Left renal pelvis (tissue), 4 donors: Measurements from ENCODE around the gene DUSP11. TPM values are rescaled to one million over a fixed set of nuclear protein-coding genes. Genes with fewer than 3 reads are reported as not detected.
"Not testable (repeated sequence)": the region's sequence is repeated elsewhere in the genome, so short reads cannot be mapped to it uniquely, and the experiment has no call there.

Experiments used
- DNase-seq, 4 donors: peaks; one replicate each; pipeline ENCODE4 v3.0.0-alpha.2; 2013; ENCODE audit warnings: low read depth in 4 of 4, low spot score in 3 of 4
- polyA plus RNA-seq, 4 donors: library from polyadenylated mRNA; unstranded; fragments of 120-200 nt; gene quantifications; one replicate each; pipeline ENCODE4 v1.2.1, GENCODE V29; 2013; ENCODE audit not compliant: insufficient read length in 4 of 4

DUSP11 gene
- polyA plus RNA-seq, result 10 to 100 TPM; 30.2 to 39.0 (median 36.6) TPM

DNA sequence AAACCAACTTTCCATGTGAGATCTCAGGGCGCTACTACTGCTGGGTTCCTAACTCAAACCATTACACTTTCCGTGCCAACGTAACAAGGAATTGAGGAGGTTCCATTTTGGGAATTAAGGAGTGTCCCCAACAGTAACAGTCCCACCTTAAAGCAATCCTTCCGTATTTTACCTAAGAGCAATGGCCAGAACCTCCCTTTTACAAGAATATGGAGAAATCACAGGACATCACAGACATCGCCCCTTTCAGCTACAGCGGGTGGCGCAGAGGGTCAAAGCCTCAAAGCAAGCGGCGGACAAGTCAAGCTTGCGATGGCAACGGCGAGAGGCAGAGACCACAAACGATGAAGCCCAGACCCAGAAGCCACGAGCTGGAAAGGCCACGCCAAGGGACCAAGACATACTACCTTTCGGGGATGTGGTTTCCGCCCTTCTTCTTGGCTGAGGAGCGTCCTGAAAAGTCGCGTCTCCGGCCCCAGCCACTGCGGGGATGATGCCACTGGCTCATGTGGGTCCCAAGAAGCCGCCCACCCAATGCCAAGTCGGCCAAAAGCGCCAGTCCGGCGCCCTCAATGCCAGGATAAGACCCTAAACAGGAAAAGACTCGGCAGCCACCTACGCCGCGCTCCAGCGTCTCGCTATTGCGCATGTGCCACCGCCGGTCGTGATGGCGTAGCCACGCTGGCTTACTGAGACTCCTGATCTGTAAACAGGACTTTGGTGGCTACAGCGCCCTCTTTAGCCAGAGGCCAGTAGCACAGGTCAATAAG is at the start of gene DUSP11:
Gene DUSP11 (minus strand): TSS at position 637 of the 770 bp plus-strand sequence. CDS start 129 bp downstream, at position 508.
- DNase-seq, result peak; percentile 79 to 88 (median 87)

DNA sequence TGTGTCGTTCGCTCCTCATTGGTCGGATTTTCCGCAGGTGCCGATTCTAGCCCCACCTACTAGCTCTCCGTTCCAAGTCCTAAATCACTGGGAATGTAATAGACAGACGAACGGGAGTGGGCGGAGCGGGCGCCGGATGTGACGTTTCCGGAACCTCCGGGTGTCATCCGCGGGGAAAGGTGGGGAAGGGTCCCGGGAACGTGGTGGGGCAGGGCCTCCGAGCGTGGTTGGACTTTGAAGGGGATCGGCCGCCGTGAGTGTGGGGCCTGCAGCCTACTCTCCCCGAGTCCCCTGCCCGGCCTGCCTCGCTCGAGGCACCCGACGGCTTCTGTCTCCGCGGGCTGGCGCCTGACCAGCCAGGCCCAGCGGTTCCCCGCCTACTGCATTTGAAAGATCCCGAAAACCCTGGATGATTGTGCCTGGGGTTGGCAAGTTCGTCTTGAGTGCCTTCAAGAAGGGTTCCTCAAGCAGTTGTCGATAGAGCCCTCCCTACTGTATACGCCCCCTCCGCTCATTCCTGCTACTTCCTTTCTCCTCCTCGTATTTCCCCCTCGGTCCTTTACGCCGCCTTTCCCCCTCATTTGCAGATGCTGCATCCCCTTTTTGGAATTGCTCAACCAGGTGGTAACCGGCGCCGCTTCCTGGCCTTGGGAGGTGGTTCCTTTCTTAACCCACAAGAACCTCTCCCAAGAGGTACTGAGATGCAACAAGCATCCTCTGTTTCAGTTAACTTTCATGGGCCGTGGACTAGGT is 49.1 kb upstream of the DUSP11 start, which contains the start of gene STAMBP:
Gene STAMBP (plus strand): TSS at position 144 of the 753 bp plus-strand sequence. CDS start 1,896 bp downstream, outside the sequence.
- DNase-seq, result peak; percentile 91 to 97 (median 94)

DNA sequence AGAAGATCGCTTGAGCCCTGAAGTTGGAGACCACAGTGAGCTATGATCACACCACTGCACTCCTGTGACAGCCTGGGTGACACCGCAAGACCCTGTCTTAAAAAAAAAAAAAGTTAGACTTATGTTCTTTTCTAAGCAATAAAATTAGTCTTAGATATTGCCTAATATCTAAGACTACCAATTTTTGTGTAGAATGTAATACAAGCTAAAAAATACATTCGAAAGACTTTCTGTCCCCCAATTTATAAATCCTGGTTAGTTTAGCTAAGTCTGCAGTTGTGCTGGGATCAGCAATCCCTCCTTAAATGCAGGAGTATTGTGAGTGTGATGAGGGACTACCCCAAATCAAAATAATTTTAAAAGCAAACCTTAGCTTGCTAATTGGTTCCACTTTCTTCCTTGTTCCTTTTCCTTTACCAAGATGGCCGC is 48.5 kb upstream of the DUSP11 start:
- no peak for DNase-seq

DNA sequence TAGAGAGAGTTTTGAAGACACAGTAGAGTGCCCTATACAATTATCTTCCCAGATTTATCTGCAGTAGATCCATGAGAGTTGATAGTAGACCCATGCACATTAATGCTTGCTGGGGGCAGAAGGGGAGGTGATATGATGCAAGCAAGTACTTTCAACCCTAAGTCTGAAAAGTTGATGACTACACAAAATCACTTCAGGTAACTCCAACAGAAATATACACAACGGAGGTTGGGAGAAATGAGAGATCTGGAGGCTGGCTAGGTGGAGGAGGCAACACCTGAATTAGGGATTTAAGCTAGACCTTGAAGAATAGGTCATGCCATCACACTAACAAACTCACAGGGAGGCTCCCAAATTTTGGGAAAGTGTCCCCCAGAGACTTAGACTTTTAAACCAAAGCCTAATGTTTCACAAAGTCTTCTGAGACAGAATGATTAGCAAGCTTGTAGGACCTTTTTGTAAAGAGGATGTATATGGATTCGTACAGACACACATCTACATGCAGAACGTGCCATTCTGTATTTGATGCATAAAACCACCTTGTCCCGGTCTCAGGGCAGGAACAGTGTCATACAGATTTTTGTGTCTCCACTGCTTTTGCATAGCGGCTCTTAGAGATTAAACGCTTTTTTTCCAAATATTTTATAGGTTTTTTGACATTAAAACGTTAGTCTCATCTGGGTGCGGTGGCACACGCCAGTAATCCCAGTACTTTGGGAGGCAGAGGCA is 47.9 kb upstream of the DUSP11 start:
- no peak for DNase-seq

DNA sequence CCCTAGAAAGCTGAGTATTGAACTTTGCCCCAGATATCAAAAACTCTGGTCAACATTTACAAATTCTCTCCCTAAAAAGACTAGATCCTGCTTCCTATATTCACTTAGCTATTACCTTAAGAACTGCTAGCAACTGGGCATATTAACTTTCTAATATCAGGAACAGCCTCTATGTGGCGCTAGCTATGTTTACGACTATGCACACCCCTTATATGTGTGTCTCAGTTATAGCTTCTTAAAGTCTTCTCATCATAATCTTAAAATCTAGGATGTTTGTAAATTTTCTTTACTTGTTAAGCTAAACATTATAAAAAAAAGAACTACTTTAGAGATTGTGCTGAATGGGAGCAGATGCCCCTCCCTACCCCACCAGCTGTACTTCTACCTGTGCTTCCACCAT is 47.1 kb upstream of the DUSP11 start:
- no peak for DNase-seq

DNA sequence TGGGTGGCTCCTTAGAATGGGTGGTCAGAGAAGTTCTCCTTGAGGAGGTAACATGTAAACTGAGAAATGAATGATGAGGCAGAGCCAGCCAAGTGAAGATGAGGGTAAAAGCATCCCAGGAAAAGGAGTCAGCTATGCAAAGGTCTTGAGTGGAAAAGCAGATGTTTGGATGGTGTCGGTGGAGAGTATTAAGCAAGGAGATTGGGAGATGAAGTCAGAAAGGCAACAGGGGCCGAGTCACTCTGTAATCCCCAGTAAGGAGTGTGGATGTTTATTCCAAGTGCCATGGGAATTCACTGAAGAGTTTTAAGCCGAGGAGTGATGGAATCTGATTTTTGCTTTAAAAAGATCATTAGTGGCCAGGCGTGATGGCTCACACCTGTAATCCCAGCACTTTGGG is 45.5 kb upstream of the DUSP11 start:
- DNase-seq, result no peak

DNA sequence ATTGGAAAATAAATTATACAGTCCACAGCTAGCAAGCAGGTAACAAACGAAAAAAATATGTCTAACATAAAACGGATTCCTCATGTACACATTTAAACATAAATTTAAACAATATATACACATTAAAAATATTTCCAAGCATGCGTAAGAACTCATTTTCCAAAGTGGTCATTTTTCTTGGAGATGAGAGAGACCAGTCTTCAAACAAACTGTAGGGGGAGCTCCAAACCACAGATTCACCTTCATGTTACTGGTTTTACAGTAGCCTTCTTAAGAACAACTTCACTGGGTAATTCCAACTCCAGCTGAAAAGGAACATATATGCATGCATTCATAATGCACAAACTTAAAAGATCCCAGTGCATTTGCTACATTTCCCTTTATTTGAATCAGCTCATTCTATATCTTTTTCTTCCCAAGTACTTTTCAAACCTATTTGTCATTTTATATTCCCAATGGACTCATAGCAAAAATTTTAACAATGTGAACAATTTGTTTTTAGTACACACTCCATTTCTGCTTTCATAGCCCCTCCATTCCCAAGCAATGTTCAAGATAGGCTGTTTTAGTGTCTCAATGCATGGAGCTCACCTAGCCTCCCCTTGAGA is 44.1 kb upstream of the DUSP11 start:
- DNase-seq, result peak; percentile 42 to 63 (median 56)

DNA sequence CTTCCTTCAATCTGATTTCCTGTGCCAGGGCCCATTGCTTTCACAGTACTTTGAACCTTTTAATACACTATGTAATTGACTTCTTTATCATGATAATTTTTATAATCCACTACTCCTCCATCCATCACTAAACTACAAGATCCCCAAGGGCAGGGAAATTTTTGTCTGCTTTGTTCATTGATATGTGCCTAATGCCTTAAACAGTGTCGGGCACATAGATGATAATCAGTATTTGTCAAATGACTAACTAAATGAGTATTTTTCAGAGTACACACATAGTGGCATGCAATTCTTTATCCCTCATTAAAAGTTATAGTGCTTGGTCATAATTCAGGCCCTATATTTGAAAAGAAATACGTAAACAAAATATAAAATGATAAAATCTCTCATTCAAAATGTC is 43.5 kb upstream of the DUSP11 start:
- no peak for DNase-seq

DNA sequence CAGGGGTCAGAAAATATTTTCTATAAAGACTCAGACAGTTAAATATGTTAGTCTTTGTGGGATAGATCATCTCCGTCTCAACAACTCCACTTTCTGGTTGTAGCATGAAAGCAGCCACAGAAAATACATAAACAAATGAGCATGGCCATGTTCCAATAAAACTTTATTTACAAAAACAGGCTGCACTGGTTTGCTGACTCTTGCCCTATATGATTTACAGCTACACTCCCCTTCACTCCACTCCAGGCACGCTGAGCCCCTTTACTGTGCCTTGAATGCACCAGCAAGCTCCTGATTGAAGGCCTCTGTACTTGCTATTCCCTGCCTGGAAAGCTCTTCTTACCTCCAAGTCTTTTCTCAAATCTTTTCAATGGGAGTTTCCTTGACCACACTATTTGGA is 43.1 kb upstream of the DUSP11 start:
- DNase-seq, result no peak

DNA sequence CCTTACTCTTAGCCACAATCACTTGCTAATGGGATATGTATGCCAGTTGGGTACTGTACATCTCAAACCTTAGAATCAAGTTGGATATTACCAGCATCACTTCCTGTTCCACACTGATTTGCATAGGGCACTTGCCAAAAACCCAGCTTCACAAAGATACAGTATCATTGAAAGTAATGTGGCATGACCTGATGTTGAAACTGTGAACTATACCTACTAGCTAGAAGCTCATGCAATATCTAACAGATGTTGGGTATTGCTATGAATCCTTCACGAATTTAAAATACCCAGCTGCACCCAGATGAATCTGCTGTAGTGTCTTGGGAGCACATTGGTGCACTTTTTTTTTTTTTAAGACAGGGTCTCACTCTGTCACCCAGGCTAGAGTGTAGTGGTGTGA is 42.4 kb upstream of the DUSP11 start:
- DNase-seq, result no peak

DNA sequence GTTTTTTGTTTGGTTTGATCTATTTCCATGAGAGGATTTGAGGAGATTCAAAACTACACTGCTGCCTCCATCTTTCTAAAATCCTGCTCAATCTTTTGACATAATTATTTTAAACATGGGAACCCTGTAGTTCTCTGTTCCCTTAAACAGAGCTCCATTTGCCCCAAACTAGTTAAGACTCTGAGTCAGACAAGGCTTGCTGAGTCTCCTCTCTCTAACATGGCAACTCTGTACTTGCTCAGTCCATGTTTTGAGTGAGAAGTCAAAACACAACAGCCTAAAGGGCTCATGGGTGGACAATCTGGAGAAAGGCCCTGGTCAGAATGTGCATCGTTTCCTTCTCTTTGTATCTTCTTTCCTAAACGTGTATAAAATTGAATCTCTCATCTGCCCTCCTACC is 41.8 kb upstream of the DUSP11 start:
- DNase-seq, result no peak

DNA sequence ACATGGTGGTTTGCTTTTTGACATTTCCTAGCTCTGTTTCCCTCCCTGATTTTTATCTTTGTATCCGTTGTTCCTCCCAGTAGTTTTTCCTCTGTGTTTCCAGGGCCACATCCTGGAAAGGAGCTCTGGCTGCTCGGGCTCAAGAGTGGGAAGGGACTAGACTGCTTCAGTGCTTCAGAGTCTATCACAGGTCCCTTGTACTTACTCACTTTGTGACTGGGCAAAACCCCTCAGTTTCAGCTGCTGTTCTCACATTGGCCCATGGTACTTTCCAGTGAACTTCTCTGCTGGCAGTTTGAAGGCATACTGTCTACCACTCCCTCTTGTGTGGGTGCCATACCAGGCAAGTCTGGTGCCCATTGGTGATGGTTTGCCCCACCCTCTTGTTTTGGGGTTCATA is 41.3 kb upstream of the DUSP11 start:
- DNase-seq, result no peak

DNA sequence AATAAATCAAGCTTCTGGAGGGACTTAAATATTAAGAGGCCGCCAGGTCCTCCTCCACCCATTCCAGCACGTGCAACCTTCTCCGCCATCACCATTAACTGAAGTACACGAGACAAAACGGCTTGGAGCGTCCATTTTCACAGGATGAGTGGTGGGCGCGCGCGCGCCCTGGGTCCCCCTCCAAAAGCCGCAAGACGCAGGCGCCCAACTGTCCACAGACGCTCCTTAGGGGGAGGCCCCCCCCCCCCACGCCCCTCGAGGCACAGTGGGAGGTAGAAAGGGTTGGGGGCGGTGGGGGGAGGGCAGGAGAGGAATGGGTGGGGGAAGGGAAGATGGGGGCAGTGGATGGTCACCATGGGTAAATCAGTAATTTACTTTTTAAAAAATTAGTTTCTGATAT is 38.4 kb upstream of the DUSP11 start:
- DNase-seq, result no peak

DNA sequence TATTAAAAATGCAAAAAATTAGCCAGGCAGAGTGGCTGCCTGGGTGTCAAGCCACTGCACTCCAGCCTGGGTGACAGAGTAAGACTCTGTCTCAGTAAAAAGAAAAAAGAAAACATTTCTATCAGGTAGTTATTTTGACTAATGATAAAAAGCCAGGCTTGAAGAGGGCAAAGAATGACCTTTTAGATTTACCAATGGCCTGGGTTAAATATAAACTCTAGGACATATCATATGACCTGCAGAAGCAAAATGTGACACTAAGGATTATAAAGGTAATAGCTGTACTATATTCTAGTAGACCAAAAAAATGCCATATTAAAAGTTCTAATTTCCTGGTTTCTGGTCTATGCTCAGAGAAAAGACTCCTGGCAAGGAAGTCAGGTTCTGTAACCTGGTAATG is 32.7 kb upstream of the DUSP11 start:
- no peak for DNase-seq

DNA sequence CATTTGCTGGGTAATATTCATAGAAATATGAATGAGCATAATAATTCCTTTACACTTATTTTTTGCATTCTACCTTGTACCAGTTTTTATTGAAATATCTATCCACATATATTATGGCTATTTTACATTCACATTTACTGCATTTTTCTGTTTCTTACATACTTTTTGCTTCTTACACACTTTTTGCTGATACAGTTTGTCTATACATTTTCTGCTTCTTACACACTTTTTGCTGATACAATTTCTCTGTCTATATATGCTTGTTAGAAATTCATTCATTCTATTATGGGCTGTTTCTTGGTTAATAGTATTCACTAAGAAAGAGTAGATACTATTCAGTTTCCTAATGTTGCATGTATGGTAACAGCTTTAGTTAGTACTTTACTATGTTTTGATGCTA is 32.0 kb upstream of the DUSP11 start:
- DNase-seq, result no peak

DNA sequence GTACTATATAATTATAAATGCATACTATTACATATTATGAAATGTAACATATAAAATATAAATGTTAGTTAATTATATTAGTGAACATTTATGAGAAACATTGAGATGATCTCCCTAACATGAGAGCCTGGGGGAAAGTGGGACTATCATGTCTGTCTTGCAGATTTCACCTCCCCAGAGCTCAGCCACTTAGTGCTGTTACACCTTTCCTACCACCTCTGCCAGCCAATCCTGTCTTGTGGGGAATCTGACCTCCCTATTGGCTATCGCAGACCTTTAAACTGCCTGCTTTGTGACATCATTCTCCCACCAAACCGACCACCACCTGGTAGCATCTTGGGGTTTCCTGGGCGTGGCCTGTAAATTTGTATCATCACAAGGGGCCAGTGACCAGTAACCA is 4.0 kb upstream of the DUSP11 start, which contains the start of gene C2orf78:
Gene C2orf78 (plus strand): TSS at position 301 of the 400 bp plus-strand sequence. CDS start 127 bp downstream, outside the sequence.
- DNase-seq, result not testable (repeated sequence)

DNA sequence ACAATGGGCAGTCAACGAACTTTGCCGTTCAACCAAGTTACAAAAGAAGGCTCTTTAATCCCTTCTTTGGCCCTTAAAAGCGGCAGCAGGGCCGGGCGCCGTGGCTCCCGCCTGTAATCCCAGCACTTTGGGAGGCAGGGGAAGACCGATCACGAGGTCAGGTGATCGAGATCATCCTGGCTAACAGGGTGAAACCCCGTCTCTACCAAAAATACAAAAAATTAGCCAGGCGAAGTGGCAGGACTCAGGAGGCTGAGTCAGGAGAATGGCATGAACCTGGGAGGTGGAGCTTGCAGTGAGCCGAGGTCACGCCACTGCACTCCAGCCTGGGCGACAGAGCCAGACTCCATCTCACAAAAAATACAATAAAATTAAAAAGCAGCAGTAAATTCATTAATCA is 3.5 kb upstream of the DUSP11 start:
- DNase-seq, result not testable (repeated sequence)

DNA sequence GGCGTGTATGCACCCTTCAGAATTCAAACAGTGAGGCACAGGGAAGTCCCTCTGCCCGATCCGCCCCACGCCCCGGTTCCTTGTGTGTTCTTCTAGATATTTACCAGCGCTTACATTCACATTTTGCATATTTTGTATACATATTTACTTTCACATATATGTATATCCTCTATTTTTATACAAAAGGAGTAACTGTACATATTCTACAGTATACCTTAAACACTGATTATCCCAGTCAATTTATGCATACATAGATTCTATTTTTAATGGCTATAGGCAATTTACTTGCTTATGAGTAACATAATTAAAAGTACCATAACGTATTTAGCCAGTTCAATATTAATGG is 307 bp upstream of the DUSP11 start:
- DNase-seq, result no peak

DNA sequence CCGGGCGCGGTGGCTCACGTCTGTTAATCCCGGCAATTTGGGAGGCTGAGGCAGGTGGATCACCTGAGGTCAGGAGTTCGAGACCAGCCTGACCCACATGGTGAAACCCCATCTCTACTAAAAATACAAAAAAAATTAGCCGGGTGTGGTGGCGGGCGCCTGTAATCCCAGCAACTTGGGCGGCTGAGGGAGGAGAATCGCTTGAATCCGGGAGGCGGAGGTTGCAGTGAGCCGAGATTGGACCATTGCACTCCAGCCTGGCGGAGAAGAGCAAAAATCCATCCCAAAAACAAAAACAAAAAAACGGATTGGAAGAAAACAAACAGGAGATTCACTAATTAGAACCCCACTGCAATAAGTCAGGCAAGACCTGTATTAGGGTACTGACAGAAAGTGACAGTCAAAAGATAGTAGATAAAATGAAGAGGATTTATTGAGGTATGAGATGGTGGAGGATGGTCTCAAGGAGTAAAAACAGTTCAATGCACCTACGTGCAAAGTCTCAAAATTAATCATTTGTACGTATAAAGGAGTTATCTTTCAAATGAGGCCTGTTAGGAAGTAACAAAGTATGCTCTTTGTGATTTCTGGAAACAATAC is 936 bp downstream of the DUSP11 start:
- not testable (repeated sequence) for DNase-seq

DNA sequence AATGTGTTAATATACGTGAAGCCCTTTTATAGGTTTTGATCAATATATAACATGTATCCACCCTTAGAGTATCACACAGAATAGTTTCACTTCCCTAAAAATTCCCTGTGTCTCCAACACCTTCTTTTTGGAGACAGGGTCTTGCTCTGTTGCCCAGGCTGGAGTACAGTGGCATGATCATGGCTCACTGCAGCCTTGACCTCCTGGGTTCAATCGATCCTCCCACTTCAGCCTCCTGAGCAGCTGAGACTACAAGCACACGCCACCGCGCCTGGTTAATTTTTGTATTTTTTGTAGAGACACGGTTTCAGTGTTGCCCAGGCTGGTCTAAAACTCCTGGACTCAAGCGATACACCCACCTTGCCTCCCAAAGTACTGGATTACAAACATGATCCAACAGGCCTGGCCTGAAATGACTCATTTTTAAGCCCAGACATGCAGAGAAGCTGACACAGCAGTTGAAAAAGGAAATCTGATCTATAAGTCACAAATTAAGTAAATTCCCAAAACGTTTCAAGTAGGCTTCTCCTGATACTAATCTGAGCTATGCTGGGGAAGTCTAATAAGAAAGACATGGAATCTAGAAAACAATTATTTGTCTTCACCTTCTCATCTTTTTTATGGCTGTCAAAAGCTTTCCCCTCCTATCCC is 2.9 kb downstream of the DUSP11 start:
- no peak for DNase-seq
